ACHN (cell line): Measurements from ENCODE around the gene FOXL3.
"Not testable (repeated sequence)": the region's sequence is repeated elsewhere in the genome, so short reads cannot be mapped to it uniquely, and the experiment has no call there.

ENCODE experiments used
- DNase-seq: peaks from one replicate; pipeline ENCODE4 v3.0.0-alpha.2; 2015
- in situ Hi-C: cut with HindIII; loops from 2 replicates; pipeline ENCODE4 v1.10.0; 2017; ENCODE audit warnings: low sequenced_read_pairs, low pct_ligation_motif_present, low pct_unique_long_range_greater_than_20kb

Gene FOXL3

GRCh38 chr7:297141-297540 lies 7.2 kb downstream of the FOXL3 start:
- in situ Hi-C loops, DNase-seq: not testable (repeated sequence)

DNA sequence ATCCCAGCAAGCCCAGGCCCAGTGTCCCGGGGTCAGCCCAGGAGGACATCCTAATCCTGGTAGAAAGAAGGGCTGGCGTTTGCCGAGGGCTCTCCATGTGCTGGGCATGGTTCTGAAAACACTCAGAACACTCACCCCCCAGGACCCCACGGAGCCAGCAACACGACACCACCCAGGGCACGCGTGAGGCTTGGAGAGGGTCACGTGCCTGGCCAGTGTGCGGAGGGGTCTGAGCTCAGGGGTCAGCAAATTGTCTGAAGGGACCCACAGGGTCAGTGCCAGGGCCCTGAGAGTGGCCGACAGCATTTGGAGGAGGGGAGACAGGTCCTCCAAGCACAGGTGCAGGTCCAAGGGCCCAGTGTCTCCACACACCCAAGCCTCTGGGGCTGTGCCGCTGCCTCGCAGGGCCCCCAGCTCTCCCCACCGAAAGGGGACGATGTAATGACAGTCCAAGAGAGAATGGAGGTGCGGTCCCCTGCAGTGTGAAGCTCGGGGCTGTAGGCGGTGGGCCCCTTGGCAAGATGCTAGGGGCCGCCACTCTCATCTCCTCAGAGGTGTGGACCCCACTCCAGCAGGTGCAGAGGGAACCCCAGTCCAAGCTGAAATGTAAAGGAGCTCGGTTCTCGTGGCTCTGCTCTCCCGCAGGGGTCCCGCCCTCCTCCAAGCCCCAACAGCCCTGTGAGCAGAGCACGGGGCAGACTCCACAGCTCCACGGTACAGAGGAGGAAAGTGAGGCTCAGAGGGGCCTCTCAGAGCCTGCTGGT lies 7.8 kb downstream of the FOXL3 start:
- in situ Hi-C loops: no loop called here
- DNase-seq: no peak

DNA sequence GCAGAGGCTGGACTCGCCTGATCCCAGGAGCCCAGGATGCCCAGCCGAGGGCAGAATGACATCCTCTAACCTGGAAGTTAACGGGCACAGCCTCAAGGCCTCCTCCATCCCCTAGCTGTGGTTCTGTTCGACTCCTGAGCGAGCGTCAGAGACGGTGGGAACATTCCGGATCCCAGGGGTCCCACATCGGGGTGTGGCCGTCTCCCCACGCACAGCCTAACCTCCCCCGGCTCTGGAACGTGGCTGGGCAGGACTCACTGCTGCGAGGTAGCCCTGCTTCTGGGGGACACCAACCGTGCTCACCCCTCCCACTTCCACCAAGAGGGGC lies 8.4 kb downstream of the FOXL3 start:
- in situ Hi-C loops: no loop called here
- no peak for DNase-seq

GRCh38 chr7:298743-299142 lies 8.8 kb downstream of the FOXL3 start:
- no peak for DNase-seq
- in situ Hi-C loops: no loop called here

DNA sequence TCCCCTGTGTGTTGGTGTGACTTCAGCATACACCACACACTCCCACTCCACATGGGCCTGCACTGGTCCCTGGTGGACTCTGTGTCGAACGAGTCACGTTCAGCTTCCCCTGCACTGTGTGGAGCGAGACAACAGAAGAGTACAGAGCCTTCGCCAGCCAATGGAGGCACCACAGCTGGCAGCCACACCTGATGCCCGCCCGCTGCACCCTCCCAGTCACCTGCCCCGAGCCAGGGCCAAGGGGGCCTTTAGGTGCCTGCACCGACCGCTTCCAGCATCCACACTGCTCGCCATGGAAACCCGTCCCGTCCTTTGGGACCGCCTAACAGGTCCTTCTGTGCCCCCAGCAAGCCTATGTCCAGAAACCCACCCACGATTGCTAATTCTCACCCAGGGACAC lies 9.2 kb downstream of the FOXL3 start:
- DNase-seq: no peak
- in situ Hi-C loops: no loop called here

DNA sequence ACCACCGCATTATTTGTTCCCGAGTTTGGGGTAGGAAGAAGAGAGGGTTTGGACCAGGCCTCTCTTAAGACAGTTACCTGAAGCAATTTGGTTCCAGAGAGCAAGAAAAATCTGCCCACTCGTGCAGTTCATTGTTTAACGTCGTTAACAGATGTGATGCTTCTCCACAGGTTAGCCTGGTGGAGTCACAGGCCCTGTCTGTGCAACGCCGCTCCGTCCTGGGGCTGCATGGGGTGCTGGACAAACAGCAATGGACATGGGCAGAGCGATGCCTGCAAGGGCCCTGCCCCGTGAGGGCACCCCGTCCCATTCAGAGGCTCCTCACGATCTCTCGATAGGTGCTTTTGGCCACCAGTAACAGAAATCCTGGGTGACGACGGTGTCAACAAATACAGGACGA lies 9.7 kb downstream of the FOXL3 start:
- in situ Hi-C loops: no loop called here
- no peak for DNase-seq

GRCh38 chr7:300048-300447 lies 10.1 kb downstream of the FOXL3 start:
- DNase-seq: no peak
- in situ Hi-C loops: no loop called here

DNA sequence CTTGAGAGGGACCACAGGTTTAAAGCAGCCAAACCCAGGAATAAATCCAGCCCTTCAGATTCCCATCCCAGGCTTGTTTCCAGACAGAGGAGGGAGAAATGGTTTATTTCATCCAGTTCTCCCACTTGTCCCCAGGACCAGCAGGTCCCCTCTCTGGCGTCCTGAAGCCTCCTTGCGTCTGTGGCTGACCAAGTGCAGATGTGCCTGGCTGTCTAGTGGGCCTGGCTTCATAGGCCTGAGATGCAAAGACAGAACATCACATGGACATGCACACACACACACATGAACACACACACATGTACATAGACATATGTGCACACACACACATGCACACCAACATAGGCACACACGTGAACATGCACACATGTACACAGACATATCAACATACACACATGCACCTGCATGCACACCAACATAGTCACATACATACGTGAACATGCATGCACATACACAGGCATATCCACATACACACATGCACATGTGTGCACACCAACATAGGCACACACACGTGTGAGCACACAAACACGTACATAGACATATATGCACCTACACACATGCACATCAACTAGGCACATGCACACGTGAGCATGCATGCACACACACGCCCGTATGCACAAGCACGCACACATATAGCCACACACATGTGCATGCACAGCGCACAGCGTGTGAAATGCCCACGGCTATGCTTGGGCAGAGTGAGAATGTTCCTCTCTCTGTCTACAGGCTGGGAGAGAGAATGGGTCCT lies 10.7 kb downstream of the FOXL3 start:
- no peak for DNase-seq
- in situ Hi-C loops: no loop called here

DNA sequence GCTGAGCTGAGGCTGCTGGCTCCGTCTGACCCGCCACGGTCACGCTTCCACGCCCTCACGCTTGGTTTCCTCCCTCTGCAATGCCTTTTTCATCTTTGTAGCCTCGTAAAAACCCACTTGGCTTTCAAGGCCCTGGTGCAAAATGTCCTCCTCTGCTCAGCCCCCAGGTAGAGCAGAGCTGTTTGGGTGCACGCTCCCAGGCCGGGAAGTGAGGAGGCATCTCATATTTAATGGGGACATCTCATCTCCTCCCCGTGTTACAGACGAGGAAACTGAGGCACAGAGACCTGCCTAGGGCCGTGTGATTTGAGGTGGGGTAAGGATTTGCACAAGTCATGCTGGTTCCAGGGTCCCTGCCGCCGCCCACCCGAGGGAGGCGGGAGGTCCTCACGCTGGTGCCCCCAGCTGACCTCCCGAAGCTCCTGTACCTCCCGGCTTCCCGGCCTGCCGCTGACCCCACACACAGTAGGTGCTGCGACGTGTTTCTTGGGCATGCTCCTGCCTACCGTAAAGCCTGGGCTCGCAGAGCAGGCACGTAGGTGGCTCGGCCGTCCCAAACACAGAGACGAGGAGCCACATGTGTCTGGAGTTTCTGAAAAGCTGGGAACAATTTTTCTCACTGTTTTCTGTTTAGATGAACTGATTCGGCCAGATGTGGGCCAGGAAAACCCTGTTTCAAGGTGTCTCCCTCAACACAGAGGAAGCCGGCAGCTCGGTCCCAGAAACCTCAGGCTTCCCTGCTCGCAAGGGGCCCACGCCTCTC lies 11.5 kb downstream of the FOXL3 start:
- DNase-seq: no peak
- in situ Hi-C loops: no loop called here

DNA sequence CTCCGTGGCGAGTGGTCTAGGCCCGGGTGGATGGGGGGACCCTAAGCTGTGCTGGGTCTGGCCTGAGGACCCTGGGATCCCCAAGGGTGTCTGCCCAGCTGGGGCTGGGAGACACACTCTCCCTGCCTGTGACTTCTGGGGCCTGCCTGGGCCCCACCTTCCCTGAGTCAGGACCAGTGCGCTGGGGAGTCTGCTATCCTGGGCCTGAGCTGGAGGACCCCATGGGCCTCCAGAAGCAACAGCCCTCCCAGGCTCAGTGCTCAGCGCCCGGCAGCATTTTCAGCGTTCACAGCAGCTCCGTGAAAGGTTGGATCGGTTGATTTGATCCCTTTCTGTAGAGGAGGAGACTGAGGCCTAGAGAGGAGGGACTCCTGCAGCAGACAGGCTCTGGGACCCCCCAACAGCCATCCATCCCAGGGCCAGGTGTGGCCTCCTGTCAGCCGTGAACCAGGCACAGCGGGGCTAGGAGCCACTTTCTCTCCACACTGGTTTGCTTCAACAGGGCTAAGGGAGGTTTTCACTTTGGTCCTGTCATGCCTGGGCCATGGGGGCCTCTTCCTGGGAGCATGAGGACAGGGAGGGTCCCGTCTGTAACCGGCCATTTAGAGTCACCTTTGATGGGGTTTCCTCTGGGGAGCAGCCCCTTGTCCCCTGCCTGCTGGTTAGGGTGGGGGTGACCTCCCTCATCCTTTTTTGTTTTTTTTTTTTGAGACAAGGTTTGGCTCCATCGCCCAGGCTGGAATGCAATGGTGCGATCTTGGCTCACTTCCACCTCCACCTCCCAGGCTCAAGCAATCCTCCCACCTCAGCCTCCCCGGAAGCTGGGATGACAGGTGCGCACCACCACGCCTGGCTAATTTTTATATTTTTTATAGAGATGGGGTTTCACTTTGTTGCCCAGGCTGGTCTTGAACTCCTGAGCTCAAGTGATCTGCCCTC lies 12.4 kb downstream of the FOXL3 start:
- no peak for DNase-seq
- in situ Hi-C loops: no loop called here

DNA sequence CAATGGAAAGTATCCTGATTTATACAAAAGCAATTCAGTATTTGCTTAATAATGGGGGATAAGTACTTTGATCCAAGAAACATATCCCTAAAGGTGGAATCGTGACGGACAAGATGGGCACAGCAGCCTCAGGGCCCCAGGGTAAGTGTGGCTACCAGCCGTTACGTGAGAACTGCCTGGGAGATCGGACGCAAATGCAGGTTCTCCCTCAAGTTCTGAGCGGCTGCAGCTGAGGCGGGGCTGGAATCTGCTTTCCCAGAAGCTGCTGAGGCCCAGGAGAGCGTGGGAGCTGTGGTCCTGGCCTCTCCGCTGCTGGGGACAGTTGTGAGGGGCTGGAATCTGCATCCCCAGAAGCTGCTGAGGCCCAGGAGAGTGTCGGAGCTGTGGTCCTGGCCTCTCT lies 13.5 kb downstream of the FOXL3 start:
- no peak for DNase-seq
- in situ Hi-C loops: no loop called here

DNA sequence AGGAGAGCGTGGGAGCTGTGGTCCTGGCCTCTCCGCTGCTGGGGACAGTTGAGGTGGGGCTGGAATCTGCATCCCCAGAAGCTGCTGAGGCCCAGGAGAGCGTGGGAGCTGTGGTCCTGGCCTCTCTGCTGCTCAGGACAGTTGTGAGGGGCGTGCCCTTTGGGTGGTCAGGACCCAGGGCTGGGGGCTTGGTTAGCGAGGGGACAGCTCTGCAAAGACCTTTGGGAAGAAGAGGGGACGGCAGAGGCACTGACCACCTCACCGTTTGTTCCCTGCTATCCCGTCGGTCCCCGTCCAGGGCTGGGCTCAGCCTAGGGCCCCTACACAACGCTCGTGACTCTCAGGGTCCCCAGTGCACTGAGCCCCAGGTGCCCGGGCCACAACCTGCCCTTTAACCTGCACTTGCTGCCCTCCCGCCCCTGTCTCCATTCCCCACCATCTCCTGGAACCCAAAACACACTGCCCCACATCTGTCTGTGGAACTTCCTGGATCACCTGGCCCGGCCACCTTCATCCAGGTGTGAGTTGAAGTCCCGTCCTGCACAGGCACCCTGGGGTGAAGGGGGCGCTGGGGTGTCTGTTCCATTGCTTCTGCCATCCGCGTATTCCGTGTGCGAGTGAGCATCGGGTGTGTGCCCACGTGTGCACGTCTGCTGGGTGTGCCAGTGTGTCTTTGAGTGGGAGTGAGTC lies 14.1 kb downstream of the FOXL3 start:
- DNase-seq: no peak
- in situ Hi-C loops: no loop called here

- in situ Hi-C loops: no loop called here
These were observed 14.8 kb downstream of the FOXL3 start for GRCh38 chr7:304574-305409.

GRCh38 chr7:305410-306151 lies 15.6 kb downstream of the FOXL3 start:
- in situ Hi-C loops: no loop called here
- no peak for DNase-seq

More at GRCh38 chr7:304574-305409, 14.8 kb downstream of the FOXL3 start:
- no peak for DNase-seq

GRCh38 chr7:307970-308369 lies 18.0 kb downstream of the FOXL3 start:
- in situ Hi-C loops: no loop called here
- no peak for DNase-seq

DNA sequence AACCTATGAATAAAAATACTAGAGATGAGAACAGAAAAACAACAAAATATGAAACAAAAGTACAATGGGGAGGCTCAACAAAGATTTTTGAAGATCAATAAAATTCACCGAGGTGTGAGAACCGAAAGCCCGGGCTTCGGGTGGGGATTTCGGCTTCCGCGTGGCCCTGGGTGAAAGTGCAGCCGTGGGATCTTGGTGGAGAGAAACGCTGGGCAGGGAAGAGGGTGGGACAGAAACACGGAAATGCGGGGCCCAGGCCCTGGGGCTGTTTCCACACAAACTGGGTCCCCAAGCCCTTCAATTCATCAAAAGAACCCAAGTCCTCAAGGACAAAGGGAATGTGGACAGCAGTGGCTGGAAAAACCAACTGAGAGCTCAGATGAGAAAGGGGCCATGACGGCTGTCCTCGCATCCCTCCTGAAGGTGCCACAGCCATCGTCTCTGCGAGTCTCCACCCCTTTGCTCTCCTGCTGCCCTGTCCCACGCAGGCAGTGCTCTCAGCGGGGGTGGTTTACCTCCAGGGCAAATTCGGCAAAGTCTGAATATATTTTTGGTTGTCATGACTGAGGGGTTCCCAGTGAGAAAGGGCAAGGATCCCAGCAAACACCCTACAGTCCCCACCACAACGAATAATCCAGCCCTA lies 19.7 kb downstream of the FOXL3 start:
- in situ Hi-C loops: no loop called here
- DNase-seq: no peak
